Mucosa of rectum (tissue), 2 donors: Measurements from ENCODE around the gene SHLD1.

Experiments used
- H3K27ac ChIP-seq, 2 donors: one replicate each; pipeline ENCODE4 v1.7.0; 2013; ENCODE audit warnings: inconsistent platforms in 2 of 2, low read depth in 2 of 2, low read length in 2 of 2
- H3K27me3 ChIP-seq, 2 donors: one replicate each; pipeline ENCODE4 v1.7.0; 2013; ENCODE audit warnings: low read length in 2 of 2; ENCODE audit not compliant: control insufficient read depth in 2 of 2, insufficient read depth in 2 of 2
- H3K36me3 ChIP-seq, 2 donors: one replicate each; pipeline ENCODE4 v1.7.0; 2013; ENCODE audit warnings: low read length in 2 of 2; ENCODE audit not compliant: control insufficient read depth in 2 of 2, insufficient read depth in 2 of 2
- H3K4me1 ChIP-seq, 2 donors: one replicate each; pipeline ENCODE4 v1.7.0; 2013; ENCODE audit warnings: low read length in 2 of 2, mild to moderate bottlenecking in 1 of 2; ENCODE audit not compliant: control insufficient read depth in 2 of 2, insufficient read depth in 2 of 2
- H3K4me3 ChIP-seq, 2 donors: one replicate each; pipeline ENCODE4 v1.7.0; 2013; ENCODE audit warnings: low read length in 2 of 2
- H3K9ac ChIP-seq, 2 donors: one replicate each; pipeline ENCODE4 v1.7.0; 2013; ENCODE audit warnings: low read length in 2 of 2, low read depth in 1 of 2, mild to moderate bottlenecking in 1 of 2
- H3K9me3 ChIP-seq, 2 donors: one replicate each; pipeline ENCODE4 v1.7.0; 2013; ENCODE audit warnings: low read length in 2 of 2; ENCODE audit not compliant: control insufficient read depth in 2 of 2
- donor health status: healthy.
- donor health status: Normal muscosa, but diverticular disease.

The SHLD1 gene

GRCh38 chr20:5900908-5901307 is 150.7 kb downstream of the SHLD1 start:
- Histone ChIP-seq H3K27ac (no peak overlapping the region), H3K4me1 (no peaks in the 10 kb centered on the region), H3K9ac (no peak overlapping the region), H3K27me3 (no peaks in the 10 kb centered on the region), H3K4me3 (no peak overlapping the region), H3K9me3 (no peaks in the 10 kb centered on the region), H3K36me3 (no peaks in the 10 kb centered on the region)

- no peaks in the 10 kb centered on the region for H3K36me3 ChIP-seq
- no peak overlapping the region for H3K27ac ChIP-seq
- H3K9me3 ChIP-seq, result no peaks in the 10 kb centered on the region
- peaks cover 0 to 3% of the 10 kb centered on the region in 2 donors for H3K4me1 ChIP-seq
- no peak overlapping the region for H3K4me3 ChIP-seq
- H3K27me3 ChIP-seq, result peaks cover 9 to 14% of the 10 kb centered on the region in 2 donors
- no peak overlapping the region for H3K9ac ChIP-seq
These were observed 158.8 kb downstream of the SHLD1 start for GRCh38 chr20:5908981-5909380.

- H3K27me3 ChIP-seq, result peaks cover 9 to 14% of the 10 kb centered on the region in 2 donors
- H3K27ac ChIP-seq, result no peak overlapping the region
- H3K4me1 ChIP-seq, result peaks cover 0 to 3% of the 10 kb centered on the region in 2 donors
- no peaks in the 10 kb centered on the region for H3K9me3 ChIP-seq
- H3K4me3 ChIP-seq, result no peak overlapping the region
- H3K36me3 ChIP-seq, result no peaks in the 10 kb centered on the region
- H3K9ac ChIP-seq, result no peak overlapping the region
These were observed 160.0 kb downstream of the SHLD1 start for GRCh38 chr20:5910186-5910585.

- no peak overlapping the region for H3K4me3 ChIP-seq
- no peaks in the 10 kb centered on the region for H3K36me3 ChIP-seq
- H3K27ac ChIP-seq, result no peak overlapping the region
- no peaks in the 10 kb centered on the region for H3K9me3 ChIP-seq
- H3K27me3 ChIP-seq, result peaks cover 9 to 14% of the 10 kb centered on the region in 2 donors
- H3K9ac ChIP-seq, result no peak overlapping the region
- peaks cover 0 to 3% of the 10 kb centered on the region in 2 donors for H3K4me1 ChIP-seq
These were observed 163.0 kb downstream of the SHLD1 start for GRCh38 chr20:5913166-5913565.
